HepG2 (cell line): Measurements from ENCODE around the gene PATL1. TPM values are rescaled to one million over a fixed set of nuclear protein-coding genes. Genes with fewer than 3 reads are reported as not detected.

ENCODE experiments used
- ATAC-seq: fragments of 200-7000 bp; cut with Tn5 transposase; 3 replicates; pipeline ENCODE4 v1.9.1; 2020; ENCODE audit warnings: mild to moderate bottlenecking, moderate library complexity
- BruUV-seq: library from RNA; stranded (reverse); fragments of 400-500 nt; replicated peaks from 2 replicates; lab custom pipeline; 2021; lab: Mats Ljungman, UMichigan
- CTCF ChIA-PET: fragments of 300-600 bp; formaldehyde crosslinking; extraction: SDS; loops from one replicate; lab custom pipeline; 2021; ENCODE audit warnings: low total read pairs, inconsistent platforms, low intra/inter-chr PET ratio; lab: Yijun Ruan, JAX
- POLR2A ChIA-PET: fragments of 350-600 bp; sonication (Branson Sonifier 250); formaldehyde crosslinking; loops from one replicate; lab custom pipeline; 2020; ENCODE audit warnings: antibody characterized with exemption, inconsistent platforms; lab: Yijun Ruan, JAX
- DNase-seq: peaks from one replicate; pipeline ENCODE4 v3.0.0-alpha.2; 2015; ENCODE audit warnings: low spot score
- FAIRE-seq: peaks from 3 replicates; lab custom pipeline; 2011; peaks lifted over from hg19 to GRCh38; lab: Jason Lieb, UNC
- H2AFZ ChIP-seq: one replicate; pipeline ENCODE4 v1.6.1; 2011; ENCODE audit warnings: low read length, inconsistent platforms
- H3K27ac ChIP-seq: fragments of 300-600 bp; 3 replicates; pipeline ENCODE4 v1.8.0; 2011; ENCODE audit warnings: mixed run types, mild to moderate bottlenecking, mixed read lengths, low read length, inconsistent platforms; ENCODE audit not compliant: insufficient read depth; ENCODE audit errors: extremely low read length
- H3K27me3 ChIP-seq, 2 experiments: fragments of 200-600 bp in 1 of 2; 2 replicates in 1 of 2; 3 replicates in 1 of 2; pipeline versions ENCODE4 v1.6.0 to v1.8.0; 2011; ENCODE audit warnings: low read length in 2 of 2, mild to moderate bottlenecking in 2 of 2, moderate library complexity in 2 of 2, inconsistent platforms in 1 of 2; ENCODE audit not compliant: insufficient read depth in 2 of 2, control insufficient read depth in 1 of 2
- H3K36me3 ChIP-seq, 2 experiments: fragments of 200-600 bp in 1 of 2; replicated peaks in 1 of 2; 2 replicates in 1 of 2; 3 replicates in 1 of 2; pipeline versions ENCODE4 v1.5.1 to v1.8.0; 2011; ENCODE audit warnings: low read length in 2 of 2, inconsistent platforms in 1 of 2; ENCODE audit not compliant: insufficient read depth in 2 of 2, control insufficient read depth in 1 of 2
- H3K4me1 ChIP-seq: 2 replicates; pipeline ENCODE4 v1.5.1; 2012; ENCODE audit warnings: low read length, inconsistent platforms; ENCODE audit not compliant: insufficient read depth
- H3K4me2 ChIP-seq: 2 replicates; pipeline ENCODE4 v1.6.0; 2011; ENCODE audit warnings: low read depth, low read length, inconsistent platforms
- H3K4me3 ChIP-seq, 3 experiments: fragments of 200-600 bp in 1 of 3; sonication (generic), shearing (Covaris generic) in 1 of 3; replicated peaks in 1 of 3; 2 replicates each; pipeline ENCODE4 v1.5.1; 2011 to 2016; ENCODE audit warnings: low read length in 3 of 3, inconsistent platforms in 2 of 3, low read depth in 2 of 3, mild to moderate bottlenecking in 2 of 3, control low read depth in 1 of 3, mixed read lengths in 1 of 3; ENCODE audit not compliant: insufficient read depth in 1 of 3
- H3K79me2 ChIP-seq: one replicate; pipeline ENCODE4 v1.6.1; 2011; ENCODE audit warnings: low read length, inconsistent platforms; ENCODE audit not compliant: insufficient read depth
- H3K9ac ChIP-seq: 2 replicates; pipeline ENCODE4 v1.6.0; 2011; ENCODE audit warnings: mild to moderate bottlenecking, low read depth, low read length, inconsistent platforms; ENCODE audit not compliant: insufficient read depth
- H3K9me3 ChIP-seq: 2 replicates; pipeline ENCODE4 v1.5.1; 2012; ENCODE audit warnings: mild to moderate bottlenecking, low read length
- H4K20me1 ChIP-seq: 2 replicates; pipeline ENCODE4 v1.6.0; 2011; ENCODE audit warnings: inconsistent platforms, mild to moderate bottlenecking, low read length, moderate library complexity; ENCODE audit not compliant: insufficient read depth
- ATF1 ChIP-seq: IDR thresholded peaks from 2 replicates; pipeline ENCODE4 v1.6.1; 2016; ENCODE audit warnings: mild to moderate bottlenecking, control low read depth
- BORCS8-MEF2B ChIP-seq: sonication (generic); formaldehyde crosslinking; IDR thresholded peaks from 2 replicates; pipeline ENCODE4 v1.8.0; 2022; ENCODE audit warnings: mild to moderate bottlenecking, missing genetic modification reagents
- CENPBD1 ChIP-seq: sonication (generic); formaldehyde crosslinking; IDR thresholded peaks from 2 replicates; pipeline ENCODE4 v1.8.0; 2022; ENCODE audit warnings: missing genetic modification reagents, low read depth, mild to moderate bottlenecking, borderline replicate concordance
- DMTF1 ChIP-seq: sonication (generic); formaldehyde crosslinking; IDR thresholded peaks from 2 replicates; pipeline ENCODE4 v1.4.0; 2020; ENCODE audit warnings: mild to moderate bottlenecking, missing genetic modification reagents
- JUN ChIP-seq: sonication (generic); formaldehyde crosslinking; IDR thresholded peaks from 2 replicates; pipeline ENCODE4 v1.4.0; 2020; ENCODE audit warnings: mild to moderate bottlenecking, missing genetic modification reagents
- NR1H2 ChIP-seq: sonication (generic); formaldehyde crosslinking; IDR thresholded peaks from 2 replicates; pipeline ENCODE4 v1.8.1; 2022; ENCODE audit warnings: low read depth, missing genetic modification reagents, borderline replicate concordance
- NR2F2 ChIP-seq: IDR thresholded peaks from 2 replicates; pipeline ENCODE4 v1.6.1; 2012; ENCODE audit warnings: low read depth, inconsistent platforms, borderline replicate concordance
- SP2 ChIP-seq: sonication (generic); formaldehyde crosslinking; IDR thresholded peaks from 2 replicates; pipeline ENCODE4 v1.5.1; 2020; ENCODE audit warnings: mild to moderate bottlenecking, missing genetic modification reagents
- STAT6 ChIP-seq: sonication (generic); formaldehyde crosslinking; IDR thresholded peaks from 2 replicates; pipeline ENCODE4 v1.4.0; 2020; ENCODE audit warnings: missing genetic modification reagents, mild to moderate bottlenecking, borderline replicate concordance
- TAF1 ChIP-seq: sonication (generic); formaldehyde crosslinking; IDR thresholded peaks from 2 replicates; pipeline ENCODE4 v1.4.0; 2020; ENCODE audit warnings: missing genetic modification reagents
- ZNF280B ChIP-seq: sonication (generic); formaldehyde crosslinking; IDR thresholded peaks from 2 replicates; pipeline ENCODE4 v1.5.0; 2020; ENCODE audit warnings: missing genetic modification reagents, mild to moderate bottlenecking, borderline replicate concordance
- ZNF510 ChIP-seq: sonication (generic); formaldehyde crosslinking; IDR thresholded peaks from 2 replicates; pipeline ENCODE4 v1.4.0; 2020; ENCODE audit warnings: low read depth, mild to moderate bottlenecking, missing genetic modification reagents
- ZNF546 ChIP-seq: sonication (generic); formaldehyde crosslinking; conservative IDR thresholded peaks from 2 replicates; pipeline ENCODE4 v1.8.1; 2023; ENCODE audit warnings: mild to moderate bottlenecking, missing genetic modification reagents
- ZNF589 ChIP-seq: sonication (generic); formaldehyde crosslinking; conservative IDR thresholded peaks from 2 replicates; pipeline ENCODE4 v1.8.0; 2022; ENCODE audit warnings: mild to moderate bottlenecking, moderate library complexity, missing genetic modification reagents
- WGBS: methylation state at CpG from one replicate; pipeline ENCODE4 v1.1.6; 2017; ENCODE audit warnings: low lambda C conversion rate; 5-methylcytosine and 5-hydroxymethylcytosine counted together
- in situ Hi-C: cut with HindIII; loops from 2 replicates; pipeline ENCODE4 v1.10.0; 2017; ENCODE audit warnings: low pct_unique_long_range_greater_than_20kb; ENCODE audit not compliant: extremely low pct_ligation_motif_present
- intact Hi-C: fragments of 100-400 bp; cut with micrococcal nuclease; formaldehyde crosslinking; loops from one replicate; pipeline ENCODE4 v1.10.0; 2022; ENCODE audit not compliant: unreplicated experiment
- polyA plus RNA-seq, 8 experiments: library from polyadenylated mRNA; depleted of rRNA in 3 of 8; stranded (reverse) in 7 of 8; unstranded in 1 of 8; fragments of >200 nt; fragmentation: Illumina TruSeq in 4 of 8; extraction: Trizol in 4 of 8; gene quantifications; 2 replicates each; pipeline versions ENCODE4 v1.2.1 to v1.2.3, GENCODE V29; 2011 to 2016; ENCODE audit warnings: low read depth in 4 of 8, missing spikeins in 1 of 8, mixed read lengths in 1 of 8; ENCODE audit not compliant: insufficient read depth in 1 of 8
- total RNA-seq, 5 experiments: library from RNA; depleted of rRNA; stranded (reverse); fragments of >200 nt; fragmentation: Illumina TruSeq; extraction: Trizol; gene quantifications; 2 replicates each; pipeline ENCODE4 v1.2.3, GENCODE V29; 2016; ENCODE audit warnings: low read depth in 1 of 5

The PATL1 gene
- total and polyA plus RNA-seq, 2 of the 13 experiments (the other 11 are each of a cell fraction or from before 2014, with no cell fraction given) = 12.9 to 26.8 TPM

GRCh38 chr11:59710136-59710847 lies 41.5 kb upstream of the PATL1 start (continued):
- TF ChIP-seq DMTF1 = no peak

- in situ Hi-C loops (no loop called here), intact Hi-C loops (no loop called here)
- no peak for DNase-seq
- H3K9me3 ChIP-seq = no peaks in the 10 kb centered on the region
- ChIA-PET CTCF (no interaction called here), POLR2A (no interaction called here)
- H3K4me3 ChIP-seq = no peak overlapping the region
- no peak overlapping the region for H3K9ac ChIP-seq
- H4K20me1 ChIP-seq = no peaks in the 10 kb centered on the region
- no peaks in the 10 kb centered on the region for H3K27me3 ChIP-seq
- peaks cover 13% of the 10 kb centered on the region for H3K4me1 ChIP-seq
- ATAC-seq = no peak
- H3K4me2 ChIP-seq = no peak overlapping the region
- H3K79me2 ChIP-seq = no peaks in the 10 kb centered on the region
- no peak overlapping the region for H3K27ac ChIP-seq
- H2AFZ ChIP-seq = no peak overlapping the region
- WGBS = 0% methylated on average over 1 of the region's 1 CpG
- no peaks in the 10 kb centered on the region for H3K36me3 ChIP-seq
- no peak for FAIRE-seq
- BruUV-seq = no TSS peak
- TF ChIP-seq BORCS8-MEF2B (CRISPR knock-in tag) (no peak), TAF1 (no peak), NR2F2 (no peak), NR1H2 (CRISPR knock-in tag) (no peak), ZNF589 (CRISPR knock-in tag) (no peak), CENPBD1 (CRISPR knock-in tag) (no peak), STAT6 (no peak), ZNF510 (CRISPR knock-in tag) (no peak), ZNF280B (no peak), ZNF546 (CRISPR knock-in tag) (no peak), SP2 (no peak), ATF1 (no peak), JUN (no peak)
These were observed 39.7 kb upstream of the PATL1 start for GRCh38 chr11:59708537-59708936.
